GM18520 (cell line): Measurements from ENCODE around the gene NR3C2.

Experiments used
- ATAC-seq: cut with Tn5 transposase; IDR thresholded peaks from one replicate; pipeline ENCODE4 v1.9.1; 2021; ENCODE audit not compliant: unreplicated experiment

The NR3C2 gene

GRCh38 chr4:148435654-148436406 is 6.4 kb downstream of the NR3C2 start:
- no peak for ATAC-seq

GRCh38 chr4:148434075-148434773 is 8.0 kb downstream of the NR3C2 start:
- ATAC-seq = no peak

GRCh38 chr4:148431401-148431800 is 10.8 kb downstream of the NR3C2 start:
- no peak for ATAC-seq

GRCh38 chr4:148430854-148431253 is 11.4 kb downstream of the NR3C2 start:
- ATAC-seq = no peak

GRCh38 chr4:148429206-148429605 is 13.0 kb downstream of the NR3C2 start:
- ATAC-seq = no peak

- no peak for ATAC-seq
Observed at GRCh38 chr4:148426643-148427042, 15.6 kb downstream of the NR3C2 start.

- no peak for ATAC-seq
Observed at GRCh38 chr4:148425327-148426110, 16.7 kb downstream of the NR3C2 start.

- no peak for ATAC-seq
Observed at GRCh38 chr4:148420397-148420796, 21.8 kb downstream of the NR3C2 start.

- ATAC-seq = no peak
Observed at GRCh38 chr4:148415500-148415899, 26.7 kb downstream of the NR3C2 start.

GRCh38 chr4:148412460-148412994 is 29.7 kb downstream of the NR3C2 start:
- no peak for ATAC-seq

- ATAC-seq = no peak
Observed at GRCh38 chr4:148405161-148405893, 36.9 kb downstream of the NR3C2 start.

- no peak for ATAC-seq
Observed at GRCh38 chr4:148398988-148399387, 43.2 kb downstream of the NR3C2 start.

- no peak for ATAC-seq
Observed at GRCh38 chr4:148397771-148398170, 44.4 kb downstream of the NR3C2 start.

- ATAC-seq = no peak
Observed at GRCh38 chr4:148396986-148397673, 45.1 kb downstream of the NR3C2 start.

GRCh38 chr4:148395771-148396170 is 46.4 kb downstream of the NR3C2 start:
- ATAC-seq = no peak

- ATAC-seq = no peak
Observed at GRCh38 chr4:148391056-148391455, 51.2 kb downstream of the NR3C2 start.

- ATAC-seq = no peak
Observed at GRCh38 chr4:148390311-148390710, 51.9 kb downstream of the NR3C2 start.

GRCh38 chr4:148380291-148380690 is 61.9 kb downstream of the NR3C2 start:
- no peak for ATAC-seq

- ATAC-seq = no peak
Observed at GRCh38 chr4:148376151-148376550, 66.1 kb downstream of the NR3C2 start.

GRCh38 chr4:148375584-148375983 is 66.6 kb downstream of the NR3C2 start:
- no peak for ATAC-seq
